ENCODE results near the gene EPB41L4A.
A peak's percentile ranks its signal among the peaks of the same experiment; 100 is the strongest.

EPB41L4A gene

GRCh38 chr5:112245656-112246055 is 173.4 kb downstream of the EPB41L4A start:
- no peak for TF ChIP-seq CTCF (IDR thresholded peaks at IDR 0.05; ENCODE audit: extremely low read depth, missing control alignments)
- no peak for DNase-seq (ENCODE audit: low spot score)

DNA sequence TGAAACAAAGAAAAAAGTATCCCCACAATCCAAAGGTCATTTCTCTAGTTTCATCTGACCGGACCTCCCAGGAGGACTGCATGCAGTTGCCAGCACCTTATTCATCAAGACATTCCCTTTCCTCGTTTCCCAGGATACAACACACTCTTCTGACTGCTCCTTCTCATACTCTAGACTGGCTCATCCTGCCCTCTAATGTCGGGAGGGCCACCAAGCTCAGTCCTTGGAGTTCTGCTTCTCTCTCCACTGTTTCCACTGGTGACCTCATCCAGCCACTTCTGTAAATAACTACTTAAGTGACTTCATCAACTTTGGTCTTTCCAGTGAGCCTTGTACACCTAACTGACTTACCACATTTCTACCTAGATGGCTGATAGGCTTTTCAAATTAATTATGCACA is 179.1 kb downstream of the EPB41L4A start:
- no peak for TF ChIP-seq CTCF (IDR thresholded peaks at IDR 0.05; ENCODE audit: extremely low read depth, missing control alignments)
- DNase-seq (ENCODE audit: low spot score): no peak

DNA sequence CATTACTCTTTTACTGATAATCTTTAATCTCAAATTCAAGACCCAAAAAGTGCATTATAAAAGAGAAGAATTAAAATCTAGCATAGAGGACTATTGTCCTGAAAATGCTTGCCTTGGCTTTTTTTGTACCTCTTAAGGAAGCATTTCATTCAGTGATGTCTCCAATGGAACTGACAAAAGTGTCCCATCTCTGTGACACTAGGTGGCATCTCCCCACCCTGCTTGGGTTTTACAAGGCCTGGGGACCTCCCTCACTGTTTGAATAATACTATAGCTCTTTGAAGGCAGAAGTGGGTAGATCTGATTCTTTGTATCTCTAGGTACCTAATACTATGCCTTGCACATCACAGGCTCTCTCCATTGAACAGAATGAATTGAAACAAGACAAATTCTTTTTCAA is 180.6 kb downstream of the EPB41L4A start:
- peak; percentile 18 for DNase-seq (ENCODE audit: low spot score)
- peak; percentile 12 for TF ChIP-seq CTCF (IDR thresholded peaks at IDR 0.05; ENCODE audit: extremely low read depth, missing control alignments)

DNA sequence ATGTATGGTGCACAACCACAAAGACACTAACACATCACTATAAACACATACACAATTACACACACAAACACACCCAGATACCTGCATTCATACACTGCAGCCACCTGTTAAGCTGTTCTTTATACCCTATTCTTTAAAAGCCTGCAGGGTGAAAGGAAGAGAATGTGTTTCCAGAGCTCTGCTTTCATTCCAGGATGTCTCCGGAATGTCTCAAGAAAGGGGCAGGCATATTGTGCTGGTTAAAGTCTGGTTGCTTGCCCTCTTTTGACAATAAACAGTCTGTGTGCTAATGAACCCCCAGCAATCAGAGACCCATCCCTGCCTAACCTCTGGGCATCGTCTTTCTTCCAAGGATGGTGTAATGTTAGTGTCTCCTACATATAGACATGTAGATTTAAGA is 181.6 kb downstream of the EPB41L4A start:
- no peak for DNase-seq (ENCODE audit: low spot score)
- no peak for TF ChIP-seq CTCF (IDR thresholded peaks at IDR 0.05; ENCODE audit: extremely low read depth, missing control alignments)

DNA sequence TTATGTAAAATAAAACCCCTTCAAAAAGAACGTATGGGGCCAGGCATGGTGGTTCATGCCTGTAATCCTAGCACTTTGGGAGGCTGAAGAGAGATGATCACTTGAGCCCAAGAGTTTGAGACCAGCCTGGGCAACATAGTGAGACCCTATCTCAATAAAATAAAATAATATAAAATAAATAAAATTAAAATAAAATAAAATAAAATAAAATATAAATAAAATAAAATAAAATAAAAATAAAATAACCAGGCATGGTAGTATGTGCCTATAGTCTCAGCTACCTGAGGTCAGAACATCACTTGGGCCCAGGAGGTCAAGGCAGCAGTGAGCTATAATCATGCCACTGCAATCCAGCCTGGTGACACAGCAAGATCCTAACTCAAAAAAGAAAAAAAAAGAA is 185.1 kb downstream of the EPB41L4A start:
- TF ChIP-seq CTCF (IDR thresholded peaks at IDR 0.05; ENCODE audit: extremely low read depth, missing control alignments): no peak

DNA sequence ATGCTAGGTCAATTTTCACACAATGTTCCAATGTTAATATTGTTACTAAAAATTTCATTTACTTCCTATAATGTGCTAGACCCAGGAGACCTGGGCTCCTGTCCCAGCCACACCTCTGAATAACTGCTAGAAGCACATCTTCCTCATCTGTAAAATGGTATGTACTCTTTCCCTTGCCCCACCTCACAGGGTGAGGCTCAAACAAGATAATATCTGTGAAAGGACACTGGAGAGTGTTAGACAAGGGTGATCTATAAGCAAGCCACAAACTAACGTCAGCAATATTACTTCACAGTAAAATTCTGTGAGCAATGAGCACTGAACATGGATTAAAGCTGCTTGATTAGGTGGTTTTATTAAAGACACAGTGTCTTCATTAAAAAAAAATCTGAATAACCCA is 186.4 kb downstream of the EPB41L4A start:
- TF ChIP-seq CTCF (IDR thresholded peaks at IDR 0.05; ENCODE audit: extremely low read depth, missing control alignments): no peak
- no peak for DNase-seq (ENCODE audit: low spot score)

More for the DNA sequence above, 185.1 kb downstream of the EPB41L4A start:
- no peak for DNase-seq (ENCODE audit: low spot score)

- TF ChIP-seq CTCF (IDR thresholded peaks at IDR 0.05; ENCODE audit: extremely low read depth, missing control alignments): no peak
- DNase-seq (ENCODE audit: low spot score): no peak
These were observed 188.5 kb downstream of the EPB41L4A start for GRCh38 chr5:112230606-112231005.

Data from GM20000 (cell line).